WTC11 (cell line): ENCODE data around the gene EVI2A. TPM values are rescaled to one million over a fixed set of nuclear protein-coding genes. Genes with fewer than 3 reads are reported as not detected.

Experiments used
- ATAC-seq: fragments of 200-7000 bp; cut with Tn5 transposase; 2 replicates; pipeline ENCODE4 v1.10.0; 2021; ENCODE audit warnings: mild to moderate bottlenecking, moderate library complexity
- CTCF ChIA-PET: fragments of 300-600 bp; sonication (Branson Sonifier 250); formaldehyde crosslinking; loops from one replicate; lab custom pipeline; 2021; ENCODE audit warnings: antibody characterized with exemption; lab: Charles Lee
- POLR2A ChIA-PET: fragments of 350-600 bp; sonication (Branson Sonifier 250); formaldehyde crosslinking; loops from one replicate; lab custom pipeline; 2021; ENCODE audit warnings: antibody characterized with exemption; lab: Charles Lee
- DNase-seq: peaks from one replicate; pipeline ENCODE4 v3.0.0; 2021; ENCODE audit warnings: low spot score
- H3K27ac Mint-ChIP-seq: 2 replicates; pipeline ENCODE4 v1.8.0; 2021; ENCODE audit warnings: mixed read lengths
- H3K27me3 Mint-ChIP-seq: 2 replicates; pipeline ENCODE4 v1.8.0; 2021; ENCODE audit warnings: low read depth, mild to moderate bottlenecking, moderate library complexity, mixed read lengths
- H3K36me3 Mint-ChIP-seq: 2 replicates; pipeline ENCODE4 v1.8.0; 2021; ENCODE audit warnings: mixed read lengths
- H3K4me1 Mint-ChIP-seq: 2 replicates; pipeline ENCODE4 v1.8.0; 2022; ENCODE audit warnings: mixed read lengths
- H3K4me3 Mint-ChIP-seq: 2 replicates; pipeline ENCODE4 v1.8.0; 2021; ENCODE audit warnings: mild to moderate bottlenecking, moderate library complexity, mixed read lengths
- H3K9me3 Mint-ChIP-seq: 2 replicates; pipeline ENCODE4 v1.8.0; 2021; ENCODE audit warnings: mixed read lengths
- AR ChIP-seq: fragments of 250-450 bp; sonication (Bioruptor Pico); IDR thresholded peaks from 2 replicates; pipeline ENCODE4 v1.9.0; 2021; ENCODE audit warnings: mild to moderate bottlenecking
- CBFB ChIP-seq: sonication (generic); formaldehyde crosslinking; IDR thresholded peaks from 2 replicates; pipeline ENCODE4 v1.8.1; 2022; ENCODE audit warnings: mild to moderate bottlenecking, low read depth, missing genetic modification reagents
- CTCF ChIP-seq: fragments of 200-600 bp; IDR thresholded peaks from 2 replicates; pipeline ENCODE4 v1.8.0; 2022; ENCODE audit warnings: antibody characterized with exemption
- E2F4 ChIP-seq: sonication (generic); formaldehyde crosslinking; IDR thresholded peaks from 2 replicates; pipeline ENCODE4 v1.8.1; 2022; ENCODE audit warnings: low read depth, mild to moderate bottlenecking, moderate library complexity, missing genetic modification reagents, borderline replicate concordance
- GRHL2 ChIP-seq: fragments of 250-450 bp; sonication (Bioruptor Pico); IDR thresholded peaks from 2 replicates; pipeline ENCODE4 v1.8.0; 2022; ENCODE audit warnings: mild to moderate bottlenecking, moderate library complexity; ENCODE audit not compliant: insufficient replicate concordance, severe bottlenecking
- HMGA2 ChIP-seq: fragments of 250-450 bp; sonication (Bioruptor Pico); IDR thresholded peaks from 2 replicates; pipeline ENCODE4 v1.4.0; 2021; ENCODE audit warnings: mild to moderate bottlenecking, moderate library complexity
- HMGXB4 ChIP-seq: sonication (generic); formaldehyde crosslinking; IDR thresholded peaks from 2 replicates; pipeline ENCODE4 v1.8.1; 2023; ENCODE audit warnings: mild to moderate bottlenecking, moderate library complexity, missing genetic modification reagents
- JAZF1 ChIP-seq: fragments of 250-450 bp; sonication (Bioruptor Pico); IDR thresholded peaks from 2 replicates; pipeline ENCODE4 v1.9.0; 2021; ENCODE audit warnings: moderate library complexity, mild to moderate bottlenecking, inconsistent platforms
- JUN ChIP-seq: sonication (generic); formaldehyde crosslinking; IDR thresholded peaks from 2 replicates; pipeline ENCODE4 v1.8.0; 2023; ENCODE audit warnings: mild to moderate bottlenecking, missing genetic modification reagents
- MYBL2 ChIP-seq: sonication (generic); formaldehyde crosslinking; IDR thresholded peaks from 2 replicates; pipeline ENCODE4 v1.8.1; 2023; ENCODE audit warnings: mild to moderate bottlenecking, moderate library complexity, missing genetic modification reagents
- OVOL2 ChIP-seq: fragments of 250-450 bp; sonication (Bioruptor Pico); IDR thresholded peaks from 2 replicates; pipeline ENCODE4 v1.9.0; 2021; ENCODE audit warnings: mild to moderate bottlenecking, borderline replicate concordance
- SMAD4 ChIP-seq: sonication (generic); formaldehyde crosslinking; IDR thresholded peaks from 2 replicates; pipeline ENCODE4 v1.8.0; 2022; ENCODE audit warnings: mild to moderate bottlenecking, missing genetic modification reagents
- TEAD1 ChIP-seq: sonication (generic); formaldehyde crosslinking; IDR thresholded peaks from 2 replicates; pipeline ENCODE4 v1.8.0; 2022; ENCODE audit warnings: mild to moderate bottlenecking, missing genetic modification reagents
- USF1 ChIP-seq: sonication (generic); formaldehyde crosslinking; IDR thresholded peaks from 2 replicates; pipeline ENCODE4 v1.8.0; 2022; ENCODE audit warnings: mild to moderate bottlenecking, missing genetic modification reagents
- USF2 ChIP-seq: sonication (generic); formaldehyde crosslinking; IDR thresholded peaks from 2 replicates; pipeline ENCODE4 v1.8.1; 2023; ENCODE audit warnings: mild to moderate bottlenecking, missing genetic modification reagents, moderate library complexity
- ZNF138 ChIP-seq: sonication (generic); formaldehyde crosslinking; conservative IDR thresholded peaks from 2 replicates; pipeline ENCODE4 v1.8.1; 2022; ENCODE audit warnings: mild to moderate bottlenecking, moderate library complexity, missing genetic modification reagents
- ZNF232 ChIP-seq: sonication (generic); formaldehyde crosslinking; IDR thresholded peaks from 2 replicates; pipeline ENCODE4 v1.8.0; 2022; ENCODE audit warnings: mild to moderate bottlenecking, missing genetic modification reagents
- ZNF425 ChIP-seq: fragments of 250-450 bp; sonication (Bioruptor Pico); conservative IDR thresholded peaks from 2 replicates; pipeline ENCODE4 v1.9.0; 2021; ENCODE audit warnings: mild to moderate bottlenecking
- ZNF532 ChIP-seq: fragments of 250-450 bp; sonication (Bioruptor Pico); IDR thresholded peaks from 2 replicates; pipeline ENCODE4 v1.9.0; 2021; ENCODE audit warnings: mild to moderate bottlenecking, borderline replicate concordance
- ZNF671 ChIP-seq: fragments of 250-450 bp; sonication (Bioruptor Pico); IDR thresholded peaks from 2 replicates; pipeline ENCODE4 v1.8.0; 2021; ENCODE audit warnings: mild to moderate bottlenecking
- total RNA-seq: library from RNA; stranded (reverse); gene quantifications from 3 replicates; pipeline ENCODE4 v1.2.3, GENCODE V29; 2021

The EVI2A gene
- total RNA-seq, 1 experiment from 2014 or later = 0.15 TPM

GRCh38 chr17:31318298-31318801, 3.1 kb downstream of the EVI2A start:
- peak; percentile 38 for ATAC-seq
- Mint-ChIP-seq H3K9me3 (no peaks in the 10 kb centered on the region), H3K4me1 (peaks cover 9% of the 10 kb centered on the region), H3K36me3 (no peaks in the 10 kb centered on the region), H3K27ac (peak overlapping the region; percentile 46), H3K27me3 (no peaks in the 10 kb centered on the region), H3K4me3 (no peak overlapping the region)
- TF ChIP-seq AR (CRISPR knock-in tag) (no peak), USF2 (no peak), E2F4 (CRISPR knock-in tag) (no peak), ZNF138 (CRISPR knock-in tag) (no peak), OVOL2 (CRISPR knock-in tag) (no peak)
- POLR2A ChIA-PET = interaction anchor here (0.5 kb wide), 1 partner anchor 614 kb away, joined by 3 read pairs; no protein-coding TSS in a partner anchor
- DNase-seq = no peak
- CTCF ChIA-PET = no interaction called here

- ChIA-PET POLR2A (no interaction called here), CTCF (no interaction called here)
- no peaks in the 10 kb centered on the region for H3K27me3 Mint-ChIP-seq
- no peak overlapping the region for H3K4me3 Mint-ChIP-seq
- no peaks in the 10 kb centered on the region for H3K36me3 Mint-ChIP-seq
- peaks cover 17% of the 10 kb centered on the region for H3K4me1 Mint-ChIP-seq
- peak overlapping the region; percentile 12; the same call in 1 of the 2 replicates for H3K27ac Mint-ChIP-seq
- DNase-seq = no peak
- ATAC-seq = no peak
- no peaks in the 10 kb centered on the region for H3K9me3 Mint-ChIP-seq
- TF ChIP-seq CBFB (CRISPR knock-in tag) (no peak), GRHL2 (no peak), ZNF232 (CRISPR knock-in tag) (no peak), TEAD1 (CRISPR knock-in tag) (no peak), USF1 (no peak), HMGA2 (no peak), HMGXB4 (CRISPR knock-in tag) (no peak), ZNF532 (no peak), SMAD4 (CRISPR knock-in tag) (no peak), JAZF1 (no peak), JUN (no peak), MYBL2 (CRISPR knock-in tag) (no peak), ZNF425 (CRISPR knock-in tag) (no peak), ZNF671 (CRISPR knock-in tag) (no peak), CTCF (no peak)
These were observed 6.7 kb downstream of the EVI2A start for GRCh38 chr17:31314782-31315100.
